Measurements from ENCODE around the gene A4GNT. TPM values are rescaled to one million over a fixed set of nuclear protein-coding genes. Genes with fewer than 3 reads are reported as not detected.

Gene A4GNT
- total RNA-seq, 2 experiments from 2014 or later: not detected

GRCh38 chr3:138140940-138141339 lies 8.8 kb upstream of the A4GNT start:
- no peak overlapping the region for H3K4me3 ChIP-seq (ENCODE audit: low read depth, low read length, poor library complexity, severe bottlenecking)
- ChIA-PET CTCF (ENCODE audit: unreplicated experiment) (no interaction called here), POLR2A (no interaction called here)
- H3K4me1 ChIP-seq (ENCODE audit: insufficient read depth, low read length, poor library complexity, severe bottlenecking): no peaks in the 10 kb centered on the region
- H3K36me3 ChIP-seq (ENCODE audit: insufficient read depth, low read length): no peaks in the 10 kb centered on the region
- no peak overlapping the region for H3K4me2 ChIP-seq (ENCODE audit: low read length)
- DNase-seq (ENCODE audit: low spot score): no peak
- no peak for TF ChIP-seq EZH2phosphoT487 (IDR thresholded peaks at IDR 0.05; ENCODE audit: borderline replicate concordance, low read depth, low read length)
- no peak for TF ChIP-seq CTCF (conservative IDR thresholded peaks at IDR 0.05; ENCODE audit: low read length)
- no peaks in the 10 kb centered on the region for H4K20me1 ChIP-seq (ENCODE audit: insufficient read depth, low read length)
- H3K79me2 ChIP-seq (ENCODE audit: insufficient read depth, low read depth, low read length): no peaks in the 10 kb centered on the region
- intact Hi-C loops (cut with micrococcal nuclease; ENCODE audit: unreplicated experiment): no loop called here
- H3K9me3 ChIP-seq (ENCODE audit: low read length): no peaks in the 10 kb centered on the region
- H2AFZ ChIP-seq (ENCODE audit: low read length): no peak overlapping the region
- H3K27ac ChIP-seq (ENCODE audit: low read depth, low read length, poor library complexity, severe bottlenecking): no peak overlapping the region
- H3K9me2 ChIP-seq (ENCODE audit: insufficient read depth, low read length): no peaks in the 10 kb centered on the region
- BruUV-seq (replicated peaks): no TSS peak

- Histone ChIP-seq H3K4me1 (ENCODE audit: insufficient read depth, low read length, poor library complexity, severe bottlenecking) (no peaks in the 10 kb centered on the region), H3K4me3 (ENCODE audit: low read depth, low read length, poor library complexity, severe bottlenecking) (no peak overlapping the region), H3K36me3 (ENCODE audit: insufficient read depth, low read length) (no peaks in the 10 kb centered on the region), H2AFZ (ENCODE audit: low read length) (no peak overlapping the region), H3K9me3 (ENCODE audit: low read length) (no peaks in the 10 kb centered on the region), H3K27ac (ENCODE audit: low read depth, low read length, poor library complexity, severe bottlenecking) (no peak overlapping the region), H3K9me2 (ENCODE audit: insufficient read depth, low read length) (no peaks in the 10 kb centered on the region), H3K79me2 (ENCODE audit: insufficient read depth, low read depth, low read length) (no peaks in the 10 kb centered on the region), H4K20me1 (ENCODE audit: insufficient read depth, low read length) (no peaks in the 10 kb centered on the region), H3K4me2 (ENCODE audit: low read length) (no peak overlapping the region)
- intact Hi-C loops (cut with micrococcal nuclease; ENCODE audit: unreplicated experiment): no loop called here
- POLR2A ChIA-PET: no interaction called here
- no peak for TF ChIP-seq EZH2phosphoT487 (IDR thresholded peaks at IDR 0.05; ENCODE audit: borderline replicate concordance, low read depth, low read length)
- no peak for TF ChIP-seq CTCF (conservative IDR thresholded peaks at IDR 0.05; ENCODE audit: low read length)
- CTCF ChIA-PET (ENCODE audit: unreplicated experiment): no interaction called here
- no peak for DNase-seq (ENCODE audit: low spot score)
- no TSS peak for BruUV-seq (replicated peaks)
Measured at GRCh38 chr3:138139691-138140090, 7.5 kb upstream of the A4GNT start.

DNA sequence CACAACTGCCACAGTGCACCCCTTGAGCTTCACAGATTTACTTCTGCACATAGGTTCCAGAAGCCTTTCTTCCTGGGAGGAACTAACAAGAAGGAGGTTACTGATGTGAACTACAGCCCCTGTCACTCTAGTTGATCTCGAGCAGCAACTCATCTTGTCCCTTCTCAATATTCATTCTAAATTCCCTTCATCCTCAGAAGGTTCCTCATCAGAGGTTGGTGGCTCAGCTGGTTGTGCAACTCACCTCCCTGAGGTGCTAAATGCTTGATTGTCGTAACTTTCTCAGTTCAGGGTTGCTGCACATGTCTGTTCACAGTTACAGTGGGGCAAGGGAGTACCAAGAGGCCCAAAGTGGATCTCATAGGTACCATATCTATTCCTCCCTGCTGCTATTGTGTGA lies 5.7 kb upstream of the A4GNT start:
- H2AFZ ChIP-seq (ENCODE audit: low read length): no peak overlapping the region
- intact Hi-C loops (cut with micrococcal nuclease; ENCODE audit: unreplicated experiment): no loop called here
- no peaks in the 10 kb centered on the region for H3K4me1 ChIP-seq (ENCODE audit: insufficient read depth, low read length, poor library complexity, severe bottlenecking)
- CTCF ChIA-PET (ENCODE audit: unreplicated experiment): no interaction called here
- H3K9me3 ChIP-seq (ENCODE audit: low read length): no peaks in the 10 kb centered on the region
- no peaks in the 10 kb centered on the region for H3K36me3 ChIP-seq (ENCODE audit: insufficient read depth, low read length)
- BruUV-seq (replicated peaks): no TSS peak
- no peak overlapping the region for H3K4me2 ChIP-seq (ENCODE audit: low read length)
- H3K79me2 ChIP-seq (ENCODE audit: insufficient read depth, low read depth, low read length): no peaks in the 10 kb centered on the region
- TF ChIP-seq CTCF (conservative IDR thresholded peaks at IDR 0.05; ENCODE audit: low read length): no peak
- no peak for TF ChIP-seq EZH2phosphoT487 (IDR thresholded peaks at IDR 0.05; ENCODE audit: borderline replicate concordance, low read depth, low read length)
- POLR2A ChIA-PET: no interaction called here
- no peak overlapping the region for H3K4me3 ChIP-seq (ENCODE audit: low read depth, low read length, poor library complexity, severe bottlenecking)
- H3K27ac ChIP-seq (ENCODE audit: low read depth, low read length, poor library complexity, severe bottlenecking): no peak overlapping the region
- H4K20me1 ChIP-seq (ENCODE audit: insufficient read depth, low read length): no peaks in the 10 kb centered on the region
- H3K9me2 ChIP-seq (ENCODE audit: insufficient read depth, low read length): no peaks in the 10 kb centered on the region
- no peak for DNase-seq (ENCODE audit: low spot score)

All from OCI-LY7 (cell line).